ENCODE data around the gene UCKL1.
"Not testable (repeated sequence)": the region's sequence is repeated elsewhere in the genome, so short reads cannot be mapped to it uniquely, and the experiment has no call there.

UCKL1 gene

DNA sequence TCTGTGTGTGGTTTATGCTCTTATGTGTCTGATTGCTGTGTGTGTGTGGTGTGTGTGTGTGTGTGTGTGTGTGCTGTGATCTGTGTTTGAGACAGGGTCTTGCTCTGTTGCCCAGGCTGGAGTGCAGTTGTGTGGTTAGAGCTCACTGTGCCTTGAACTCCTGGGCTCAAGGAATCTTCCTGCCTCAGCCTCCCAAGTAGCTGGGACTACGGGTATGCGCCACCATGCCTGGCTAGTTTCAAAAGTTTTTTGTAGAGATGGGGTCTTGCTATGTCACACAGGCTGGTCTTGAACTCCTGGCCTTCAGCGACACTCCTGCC, 16.9 kb upstream of the UCKL1 start:
- H3K27ac ChIP-seq: no peak overlapping the region
- no peak for DNase-seq (ENCODE audit: low read depth, low spot score)

GRCh38 chr20:63972312-63973159, 16.3 kb upstream of the UCKL1 start:
- DNase-seq (ENCODE audit: low read depth, low spot score): no peak
- H3K27ac ChIP-seq: no peak overlapping the region

GRCh38 chr20:63971960-63972311, 15.7 kb upstream of the UCKL1 start:
- DNase-seq (ENCODE audit: low read depth, low spot score); H3K27ac ChIP-seq: not testable (repeated sequence)

- no peak overlapping the region for H3K27ac ChIP-seq
- no peak for DNase-seq (ENCODE audit: low read depth, low spot score)
These were observed 14.7 kb upstream of the UCKL1 start for GRCh38 chr20:63970714-63971431.

DNA sequence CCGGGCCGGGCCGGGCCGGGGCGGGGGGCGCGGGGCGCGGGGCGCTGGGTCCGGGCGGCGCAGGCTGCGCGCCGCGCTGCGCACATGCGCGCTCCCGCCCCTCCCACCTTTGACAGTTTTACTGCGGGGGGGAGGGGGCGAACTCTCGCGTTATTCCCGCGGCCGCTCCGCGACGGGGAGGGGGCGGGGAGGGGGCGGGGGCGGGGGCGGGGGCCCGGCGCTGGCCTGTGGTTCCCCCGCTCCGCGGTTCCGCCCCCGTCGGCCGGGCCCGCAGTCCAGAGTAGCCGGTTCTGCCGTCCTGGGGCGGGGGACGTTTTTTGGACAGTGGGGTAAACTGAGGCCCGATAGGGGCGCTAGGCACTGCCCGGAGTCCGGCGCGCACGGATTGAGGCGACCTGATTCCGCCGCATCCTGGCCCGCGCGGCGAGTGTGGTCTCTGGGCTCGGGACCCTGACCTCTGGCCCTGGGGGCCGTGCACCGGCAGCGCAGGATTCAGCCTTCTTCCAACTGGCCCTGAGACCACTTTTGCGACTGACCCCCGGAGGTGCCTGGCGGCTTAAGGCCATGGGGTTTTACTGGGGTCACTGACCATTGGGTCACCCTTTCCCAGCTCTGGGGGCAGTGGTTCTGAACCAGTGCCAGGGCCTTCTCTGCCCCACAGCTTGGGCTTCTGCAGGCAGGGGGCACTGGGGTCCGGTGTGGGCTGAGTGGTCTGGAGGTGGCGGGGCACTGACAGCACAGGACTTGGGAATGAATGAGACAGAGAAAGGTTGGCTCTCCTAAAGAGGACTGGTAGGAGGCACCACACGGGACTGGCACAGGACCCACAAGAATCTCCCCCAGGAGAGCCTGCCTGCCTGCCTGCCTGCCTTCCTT, 13.9 kb upstream of the UCKL1 start, which contains the start of gene ZNF512B:
TSS of gene ZNF512B (minus strand) at position 93 of the 876 bp plus-strand sequence. CDS start 1,980 bp downstream, outside the sequence.
- H3K27ac ChIP-seq: no peak within 1 kb of the TSS
- DNase-seq (ENCODE audit: low read depth, low spot score): no peak

- no peak for DNase-seq (ENCODE audit: low read depth, low spot score)
- no peak overlapping the region for H3K27ac ChIP-seq
These were observed 12.9 kb upstream of the UCKL1 start for GRCh38 chr20:63968928-63969760.

GRCh38 chr20:63968136-63968927, 12.1 kb upstream of the UCKL1 start:
- no peak for DNase-seq (ENCODE audit: low read depth, low spot score)
- no peak overlapping the region for H3K27ac ChIP-seq

GRCh38 chr20:63967330-63968135, 11.3 kb upstream of the UCKL1 start:
- no peak for DNase-seq (ENCODE audit: low read depth, low spot score)
- no peak overlapping the region for H3K27ac ChIP-seq

DNA sequence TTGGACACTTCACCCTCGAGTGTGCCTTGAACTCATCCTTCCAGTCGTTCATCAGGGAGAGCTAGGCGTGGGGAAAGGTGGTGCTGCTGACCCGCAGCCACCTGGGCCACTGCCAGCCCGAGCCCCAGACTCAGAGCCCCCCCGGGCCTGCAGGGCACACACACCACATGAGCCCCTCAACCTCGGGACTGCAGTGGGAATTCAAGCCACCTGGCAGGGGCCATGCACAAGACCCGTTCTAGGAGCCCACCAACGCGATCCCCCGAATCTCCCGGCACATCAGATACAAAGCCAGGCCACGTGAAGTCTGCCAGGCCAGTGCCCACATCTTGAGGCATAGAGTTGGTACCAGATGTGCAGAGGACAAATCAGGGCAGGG, 10.7 kb upstream of the UCKL1 start:
- DNase-seq (ENCODE audit: low read depth, low spot score): no peak
- no peak overlapping the region for H3K27ac ChIP-seq

DNA sequence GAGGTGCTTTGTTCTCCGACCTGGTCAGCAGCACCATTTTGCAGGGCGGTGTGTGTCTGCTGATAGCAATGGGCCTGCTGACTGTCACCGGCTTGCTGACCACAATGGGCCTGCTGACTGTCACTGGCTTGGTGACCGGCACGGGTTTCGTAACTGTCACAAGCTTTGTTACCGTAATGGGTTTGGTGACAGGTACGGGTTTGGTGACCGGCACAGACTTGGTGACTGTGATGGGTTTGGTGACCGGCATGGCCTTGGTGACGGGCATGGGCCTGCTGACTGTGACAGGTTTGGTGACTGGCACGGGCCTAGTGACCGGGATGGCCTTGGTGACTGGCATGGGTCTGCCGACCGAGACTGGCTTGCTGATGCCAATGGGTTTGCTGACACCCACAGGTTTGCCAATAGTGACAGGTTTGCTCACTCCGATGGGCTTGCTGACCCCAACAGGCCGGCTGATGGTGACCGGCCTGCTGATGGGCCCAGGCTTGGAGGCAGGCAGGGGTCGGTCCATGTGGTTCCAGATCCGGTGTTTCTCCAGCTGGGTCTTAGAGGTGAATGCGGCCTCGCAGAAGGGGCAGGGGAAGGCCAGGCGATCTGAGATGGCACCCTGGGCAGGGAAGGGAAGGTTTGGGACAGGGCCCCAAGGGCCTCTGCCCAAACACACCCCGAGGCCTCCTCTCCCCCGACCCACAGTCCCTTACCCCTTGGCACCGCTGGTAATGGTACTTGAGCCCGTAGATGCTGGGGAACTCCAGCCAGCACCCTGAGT, 10.1 kb upstream of the UCKL1 start:
- no peak overlapping the region for H3K27ac ChIP-seq
- no peak for DNase-seq (ENCODE audit: low read depth, low spot score)

GRCh38 chr20:63964412-63964811, 8.2 kb upstream of the UCKL1 start:
- DNase-seq (ENCODE audit: low read depth, low spot score): no peak
- no peak overlapping the region for H3K27ac ChIP-seq

DNA sequence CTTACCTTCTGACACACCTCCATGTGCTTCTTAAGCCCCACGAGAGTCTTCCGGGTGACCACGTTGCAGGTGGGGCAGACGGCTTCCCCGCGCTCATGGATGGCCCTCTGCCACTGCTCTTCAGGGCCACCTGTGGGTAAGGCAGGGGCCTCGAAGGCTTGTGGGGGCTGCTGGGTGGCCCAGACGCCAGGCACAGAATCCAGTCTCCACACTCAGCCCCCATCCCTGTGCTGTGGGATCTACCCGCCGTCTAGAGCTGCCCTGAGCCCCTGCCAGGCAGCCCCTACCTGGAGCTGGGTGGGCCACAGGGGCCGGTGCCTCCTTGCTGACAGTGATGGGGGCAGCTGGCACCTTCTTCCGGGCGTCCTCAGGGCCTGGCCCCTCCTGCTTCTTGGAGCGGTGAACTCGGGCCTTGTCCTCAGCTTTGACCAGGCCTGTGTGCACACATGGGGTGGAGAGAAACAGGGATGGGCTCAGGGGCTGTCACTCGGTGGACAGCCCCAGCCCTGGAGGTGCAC, 7.6 kb upstream of the UCKL1 start:
- H3K27ac ChIP-seq: no peak overlapping the region
- no peak for DNase-seq (ENCODE audit: low read depth, low spot score)

DNA sequence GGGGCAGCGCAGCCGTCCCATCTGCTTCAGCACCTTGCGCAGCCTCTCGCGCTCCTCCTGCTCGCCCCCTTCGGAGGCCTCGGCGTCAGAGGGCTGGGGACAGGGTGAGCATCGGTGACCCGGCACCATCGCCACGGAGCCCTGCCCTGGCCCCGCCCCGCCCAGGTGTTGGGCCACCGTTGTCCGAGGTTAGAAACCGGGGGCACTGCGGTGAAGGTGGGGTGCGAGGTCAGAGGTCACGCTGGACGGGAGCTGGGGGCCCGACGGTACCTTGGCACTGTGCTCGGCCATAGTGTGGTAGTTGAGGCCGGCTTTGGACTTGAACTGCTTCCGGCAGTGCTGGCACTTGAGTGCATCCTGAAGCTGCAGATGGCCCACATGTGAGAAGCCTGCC, 7.1 kb upstream of the UCKL1 start:
- DNase-seq (ENCODE audit: low read depth, low spot score): no peak
- H3K27ac ChIP-seq: no peak overlapping the region

DNA sequence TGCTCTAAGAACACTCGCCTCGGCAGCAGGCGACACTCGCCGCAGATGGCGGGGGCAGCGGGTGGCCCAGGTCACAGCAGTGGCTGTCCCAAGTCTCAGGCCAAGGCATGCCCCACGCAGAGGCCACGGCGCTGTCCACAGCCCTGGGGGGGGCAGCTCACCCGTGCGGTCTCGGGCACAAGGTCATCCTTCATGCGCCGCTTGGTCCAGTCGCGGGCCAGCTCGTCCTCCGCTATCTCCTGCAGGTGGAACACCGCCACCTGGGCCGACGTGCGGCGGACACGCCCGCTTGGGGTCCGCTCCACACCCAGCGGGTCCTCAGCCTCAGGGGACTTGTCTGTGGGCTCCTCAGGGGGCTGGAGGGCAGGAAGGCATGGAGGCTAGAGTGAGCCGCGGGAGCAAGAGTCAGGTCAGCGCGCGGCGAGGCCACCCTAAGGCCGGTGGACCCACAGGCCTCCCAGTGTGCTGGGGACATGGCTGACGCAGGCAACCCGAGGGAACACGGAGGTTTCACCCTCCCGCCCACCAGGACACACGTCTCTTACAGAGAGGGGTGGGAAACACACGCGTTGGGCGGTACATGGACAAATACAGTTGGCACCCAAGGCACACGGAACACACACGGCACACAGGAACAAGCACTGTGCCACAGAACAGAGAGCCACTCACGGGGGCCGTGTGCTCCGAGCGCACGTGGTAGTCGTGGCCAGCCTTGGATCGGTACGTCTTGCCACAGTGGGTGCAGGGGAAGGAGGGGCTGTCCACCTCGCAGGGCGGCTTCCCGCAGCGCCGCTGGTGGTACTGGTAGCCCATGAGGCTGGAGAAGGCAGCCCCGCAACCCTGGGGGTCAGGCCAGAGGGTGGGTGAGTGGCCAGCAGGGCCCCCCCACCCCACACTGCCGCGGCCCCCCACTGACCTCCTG, 6.5 kb upstream of the UCKL1 start:
- no peak for DNase-seq (ENCODE audit: low read depth, low spot score)
- no peak overlapping the region for H3K27ac ChIP-seq

GRCh38 chr20:63961664-63962425, 5.6 kb upstream of the UCKL1 start:
- H3K27ac ChIP-seq: no peak overlapping the region
- DNase-seq (ENCODE audit: low read depth, low spot score): no peak
